SU-DHL-6 (cell line): ENCODE measurements around the gene ANKH.

ENCODE experiments used
- H2AFZ ChIP-seq: fragments of 200-600 bp; sonication (generic); 2 replicates; pipeline ENCODE4 v1.6.1; 2014; ENCODE audit warnings: low read depth, mild to moderate bottlenecking, moderate library complexity, mixed read lengths, antibody characterized with exemption, low read length; ENCODE audit not compliant: severe bottlenecking
- H3F3A ChIP-seq: fragments of 200-600 bp; shearing (Covaris generic); 2 replicates; pipeline ENCODE4 v1.6.0; 2016; ENCODE audit warnings: antibody characterized with exemption, mild to moderate bottlenecking; ENCODE audit not compliant: insufficient read depth
- H3K27ac ChIP-seq: fragments of 200-600 bp; sonication (generic); 2 replicates; pipeline ENCODE4 v1.5.1; 2016; ENCODE audit warnings: low read depth, mild to moderate bottlenecking, low read length, moderate library complexity, mixed read lengths
- H3K27me3 ChIP-seq: fragments of 200-600 bp; sonication (generic), shearing (Covaris generic); 2 replicates; pipeline ENCODE4 v1.6.0; 2014; ENCODE audit warnings: mild to moderate bottlenecking, low read length
- H3K36me3 ChIP-seq: fragments of 200-600 bp; sonication (generic); 2 replicates; pipeline ENCODE4 v1.6.1; 2014; ENCODE audit warnings: mild to moderate bottlenecking, low read length, mixed read lengths
- H3K4me2 ChIP-seq: fragments of 300-600, 200-600 bp; shearing (Covaris generic), sonication (generic); 2 replicates; pipeline ENCODE4 v1.6.0; 2014; ENCODE audit warnings: low read length, low read depth, mild to moderate bottlenecking; ENCODE audit not compliant: poor library complexity, severe bottlenecking
- H3K4me3 ChIP-seq: fragments of 200-600 bp; sonication (generic); 2 replicates; pipeline ENCODE4 v1.5.1; 2014; ENCODE audit warnings: antibody characterized with exemption, low read length, mild to moderate bottlenecking, mixed read lengths; ENCODE audit not compliant: insufficient read depth, poor library complexity, severe bottlenecking
- H3K79me2 ChIP-seq: fragments of 200-600 bp; sonication (generic); 2 replicates; pipeline ENCODE4 v1.6.1; 2014; ENCODE audit warnings: mild to moderate bottlenecking, low read length, moderate library complexity; ENCODE audit not compliant: insufficient read depth
- H3K9ac ChIP-seq: fragments of 200-600 bp; sonication (generic); 2 replicates; pipeline ENCODE4 v1.7.0; 2014; ENCODE audit warnings: mild to moderate bottlenecking, low read length
- H3K9me2 ChIP-seq: fragments of 200-600 bp; sonication (generic); replicated peaks from 2 replicates; pipeline ENCODE4 v1.6.1; 2014; ENCODE audit warnings: low read length; ENCODE audit not compliant: insufficient read depth
- H3K9me3 ChIP-seq: fragments of 200-600 bp; sonication (generic); 2 replicates; pipeline ENCODE4 v1.6.1; 2014; ENCODE audit warnings: low read length, mixed read lengths; ENCODE audit not compliant: insufficient read depth
- H4K20me1 ChIP-seq: fragments of 200-600 bp; sonication (generic); 2 replicates; pipeline ENCODE4 v1.6.1; 2014; ENCODE audit warnings: low read depth, mild to moderate bottlenecking, antibody characterized with exemption, low read length, moderate library complexity, mixed read lengths
- CTCF ChIP-seq: fragments of 200-600 bp; sonication (generic); IDR thresholded peaks from one replicate; pipeline ENCODE4 v1.5.1; 2017; ENCODE audit warnings: antibody characterized with exemption, mild to moderate bottlenecking, low read length, moderate library complexity; ENCODE audit not compliant: insufficient read depth, poor library complexity, severe bottlenecking
- EZH2phosphoT487 ChIP-seq: fragments of 200-600 bp; sonication (generic), shearing (Covaris generic); conservative IDR thresholded peaks from 2 replicates; pipeline ENCODE4 v1.6.1; 2018; ENCODE audit warnings: mild to moderate bottlenecking, antibody characterized with exemption, low read length, moderate library complexity, mixed read lengths

The ANKH gene

GRCh38 chr5:14812166-14812565 lies 59.4 kb downstream of the ANKH start:
- Histone ChIP-seq H3K4me2 (no peak overlapping the region), H4K20me1 (no peaks in the 10 kb centered on the region)

GRCh38 chr5:14810928-14811572 lies 60.5 kb downstream of the ANKH start:
- no peak for TF ChIP-seq CTCF
- no peak for TF ChIP-seq EZH2phosphoT487
- H3K4me2 ChIP-seq, result peak overlapping the region; percentile 43
- H3K9ac ChIP-seq, result no peak overlapping the region
- no peaks in the 10 kb centered on the region for H4K20me1 ChIP-seq
- no peak overlapping the region for H3K4me3 ChIP-seq
- no peaks in the 10 kb centered on the region for H3K9me3 ChIP-seq
- no peaks in the 10 kb centered on the region for H3K27me3 ChIP-seq
- peaks cover 61% of the 10 kb centered on the region for H3K79me2 ChIP-seq
- no peaks in the 10 kb centered on the region for H3K9me2 ChIP-seq
- no peaks in the 10 kb centered on the region for H3K36me3 ChIP-seq
- no peak overlapping the region for H2AFZ ChIP-seq
- 0 out of 2 replicates have a peak, but pooled peaks cover 2% of the 10 kb centered on the region for H3F3A ChIP-seq
- H3K27ac ChIP-seq, result no peak overlapping the region

More at GRCh38 chr5:14812166-14812565, 59.4 kb downstream of the ANKH start:
- Histone ChIP-seq H3K27me3 (no peaks in the 10 kb centered on the region), H3F3A (0 out of 2 replicates have a peak, but pooled peaks cover 2% of the 10 kb centered on the region), H3K36me3 (no peaks in the 10 kb centered on the region), H3K9ac (no peak overlapping the region), H3K79me2 (peaks cover 63% of the 10 kb centered on the region), H3K9me2 (no peaks in the 10 kb centered on the region), H3K27ac (no peak overlapping the region), H3K9me3 (no peaks in the 10 kb centered on the region), H3K4me3 (no peak overlapping the region), H2AFZ (no peak overlapping the region)
- TF ChIP-seq EZH2phosphoT487 (no peak), CTCF (no peak)

GRCh38 chr5:14810282-14810681 lies 61.3 kb downstream of the ANKH start:
- H4K20me1 ChIP-seq, result no peaks in the 10 kb centered on the region
- TF ChIP-seq EZH2phosphoT487 (no peak), CTCF (no peak)
- 0 out of 2 replicates have a peak, but pooled peaks cover 2% of the 10 kb centered on the region for H3F3A ChIP-seq
- H3K79me2 ChIP-seq, result peaks cover 60% of the 10 kb centered on the region
- H3K9me3 ChIP-seq, result no peaks in the 10 kb centered on the region
- peak overlapping the region; percentile 18; the same call in 1 of the 2 replicates for H3K9ac ChIP-seq
- no peaks in the 10 kb centered on the region for H3K9me2 ChIP-seq
- peak overlapping the region; percentile 43 for H3K4me2 ChIP-seq
- no peak overlapping the region for H2AFZ ChIP-seq
- H3K27ac ChIP-seq, result peak overlapping the region; percentile 55
- no peaks in the 10 kb centered on the region for H3K36me3 ChIP-seq
- no peaks in the 10 kb centered on the region for H3K27me3 ChIP-seq
- H3K4me3 ChIP-seq, result no peak overlapping the region
